SIG-M5 treated with dmso at 0.1 percent for 504 hours (cell line): Measurements from ENCODE around the gene CTNNB1.
A peak's percentile ranks its signal among the peaks of the same experiment; 100 is the strongest.

ENCODE experiments used
- DNase-seq: peaks from one replicate; lab custom pipeline; 2025; ENCODE audit not compliant: unreplicated experiment; lab: John Stamatoyannopoulos, UW

The CTNNB1 gene

GRCh38 chr3:41198950-41199865, at the start of gene CTNNB1:
TSS of gene CTNNB1 (plus strand) at chr3:41199505. CDS start at chr3:41224069, 24,564 bp downstream.
- peak; percentile 81 for DNase-seq

- DNase-seq, result no peak
Measured at GRCh38 chr3:41155834-41156233, 43.5 kb upstream of the CTNNB1 start.

GRCh38 chr3:41158947-41159346, 40.4 kb upstream of the CTNNB1 start:
- DNase-seq, result no peak

GRCh38 chr3:41159588-41160189, 39.6 kb upstream of the CTNNB1 start:
- DNase-seq, result no peak

- no peak for DNase-seq
Measured at GRCh38 chr3:41162541-41162940, 36.8 kb upstream of the CTNNB1 start.

GRCh38 chr3:41163006-41163405, 36.3 kb upstream of the CTNNB1 start:
- no peak for DNase-seq

GRCh38 chr3:41163421-41163820, 35.9 kb upstream of the CTNNB1 start:
- DNase-seq, result no peak

- no peak for DNase-seq
Measured at GRCh38 chr3:41164777-41165176, 34.5 kb upstream of the CTNNB1 start.

GRCh38 chr3:41167722-41168497, 31.4 kb upstream of the CTNNB1 start:
- DNase-seq, result no peak

GRCh38 chr3:41169023-41169422, 30.3 kb upstream of the CTNNB1 start:
- no peak for DNase-seq

GRCh38 chr3:41173926-41174885, 25.1 kb upstream of the CTNNB1 start:
- no peak for DNase-seq

GRCh38 chr3:41175365-41175764, 23.9 kb upstream of the CTNNB1 start:
- DNase-seq, result no peak

- DNase-seq, result no peak
Measured at GRCh38 chr3:41176596-41176995, 22.7 kb upstream of the CTNNB1 start.

- DNase-seq, result no peak
Measured at GRCh38 chr3:41178576-41178975, 20.7 kb upstream of the CTNNB1 start.

GRCh38 chr3:41180396-41180795, 18.9 kb upstream of the CTNNB1 start:
- DNase-seq, result no peak

GRCh38 chr3:41182504-41183059, 16.7 kb upstream of the CTNNB1 start:
- no peak for DNase-seq

- no peak for DNase-seq
Measured at GRCh38 chr3:41184394-41184793, 14.9 kb upstream of the CTNNB1 start.

- DNase-seq, result no peak
Measured at GRCh38 chr3:41186297-41186696, 13.0 kb upstream of the CTNNB1 start.

- DNase-seq, result no peak
Measured at GRCh38 chr3:41188306-41188705, 11.0 kb upstream of the CTNNB1 start.
